Endothelial cell of umbilical vein (primary cell): ENCODE data around the gene DAGLB. TPM values are rescaled to one million over a fixed set of nuclear protein-coding genes. Genes with fewer than 3 reads are reported as not detected.

Source experiments
- BruUV-seq: library from RNA; stranded (reverse); fragments of 400-500 nt; replicated peaks from 2 replicates; lab custom pipeline; 2021; lab: Mats Ljungman, UMichigan
- CTCF ChIA-PET: fragments of 300-600, 350-600 bp; sonication (Branson Sonifier 250); formaldehyde crosslinking; loops from one replicate; lab custom pipeline; 2021; ENCODE audit warnings: antibody characterized with exemption, inconsistent platforms; lab: Charles Lee
- POLR2A ChIA-PET: fragments of 300-600, 350-600 bp; sonication (Branson Sonifier 250); formaldehyde crosslinking; loops from one replicate; lab custom pipeline; 2021; ENCODE audit warnings: antibody characterized with exemption, inconsistent platforms; lab: Charles Lee
- DNase-seq: peaks from one replicate; pipeline ENCODE4 v3.0.0-alpha.2; 2011; ENCODE audit warnings: low read depth, low spot score
- FAIRE-seq: peaks from 2 replicates; lab custom pipeline; 2011; peaks lifted over from hg19 to GRCh38; lab: Jason Lieb, UNC
- H2AFZ ChIP-seq: 2 replicates; pipeline ENCODE4 v1.6.0; 2012; ENCODE audit warnings: low read depth, low read length, control low read depth, inconsistent platforms
- H3K27ac ChIP-seq: 2 replicates; pipeline ENCODE4 v1.5.1; 2011; ENCODE audit warnings: low read depth, mild to moderate bottlenecking, control low read depth, low read length, moderate library complexity; ENCODE audit not compliant: insufficient read depth
- H3K27me3 ChIP-seq, 2 experiments: 2 replicates each; pipeline versions ENCODE4 v1.6.0 to v1.6.1; 2011; ENCODE audit warnings: low read length in 2 of 2, mixed read lengths in 1 of 2; ENCODE audit not compliant: control insufficient read depth in 2 of 2, insufficient read depth in 2 of 2
- H3K36me3 ChIP-seq, 2 experiments: 2 replicates in 1 of 2; 3 replicates in 1 of 2; pipeline ENCODE4 v1.5.1; 2011; ENCODE audit warnings: low read length in 2 of 2, mild to moderate bottlenecking in 1 of 2, moderate library complexity in 1 of 2; ENCODE audit not compliant: control insufficient read depth in 2 of 2, insufficient read depth in 2 of 2; ENCODE audit errors: extremely low read depth in 1 of 2
- H3K4me1 ChIP-seq: 3 replicates; pipeline ENCODE4 v1.5.1; 2011; ENCODE audit warnings: mild to moderate bottlenecking, low read length; ENCODE audit not compliant: control insufficient read depth, insufficient read depth; ENCODE audit errors: extremely low read depth
- H3K4me2 ChIP-seq: 2 replicates; pipeline ENCODE4 v1.6.1; 2011; ENCODE audit warnings: low read length, control low read depth, mixed read lengths; ENCODE audit not compliant: insufficient read depth
- H3K4me3 ChIP-seq, 3 experiments: fragments of 200-600 bp in 1 of 3; sonication (generic), shearing (Covaris generic) in 1 of 3; replicated peaks in 1 of 3; 2 replicates each; pipeline ENCODE4 v1.5.1; 2011 to 2016; ENCODE audit warnings: control low read depth in 3 of 3, low read length in 3 of 3, mild to moderate bottlenecking in 2 of 3, inconsistent platforms in 1 of 3, low read depth in 1 of 3, moderate library complexity in 1 of 3; ENCODE audit not compliant: insufficient read depth in 1 of 3
- H3K79me2 ChIP-seq: 2 replicates; pipeline ENCODE4 v1.6.0; 2012; ENCODE audit warnings: low read length, inconsistent platforms; ENCODE audit not compliant: control insufficient read depth, insufficient read depth
- H3K9ac ChIP-seq: replicated peaks from 2 replicates; pipeline ENCODE3; 2011; ENCODE audit warnings: low read length, control low read depth; ENCODE audit not compliant: insufficient read depth; ENCODE audit errors: extremely low read depth
- H3K9me1 ChIP-seq: replicated peaks from 3 replicates; pipeline ENCODE4 v1.6.0; 2011; ENCODE audit warnings: mild to moderate bottlenecking, low read length; ENCODE audit not compliant: control insufficient read depth, insufficient read depth; ENCODE audit errors: extremely low read depth
- H3K9me3 ChIP-seq: replicated peaks from 2 replicates; pipeline ENCODE4 v1.5.1; 2012; ENCODE audit warnings: low read length, inconsistent platforms; ENCODE audit not compliant: control insufficient read depth, insufficient read depth
- H4K20me1 ChIP-seq: replicated peaks from 2 replicates; pipeline ENCODE3; 2011; ENCODE audit warnings: mild to moderate bottlenecking, low read length; ENCODE audit not compliant: control insufficient read depth, insufficient read depth; ENCODE audit errors: extremely low read depth
- CTCF ChIP-seq, 2 donors: IDR thresholded peaks; 1 replicate in 1 of 2; 2 replicates in 1 of 2; pipeline ENCODE4 v1.5.1; 2011; ENCODE audit warnings: low read length in 2 of 2, mild to moderate bottlenecking in 2 of 2, moderate library complexity in 2 of 2, control low read depth in 1 of 2, inconsistent platforms in 1 of 2, low read depth in 1 of 2; ENCODE audit not compliant: insufficient read depth in 1 of 2; ENCODE audit errors: extremely low read depth in 1 of 2
- EZH2 ChIP-seq: IDR thresholded peaks from 2 replicates; pipeline ENCODE4 v1.6.1; 2012; ENCODE audit warnings: borderline replicate concordance, low read depth, mild to moderate bottlenecking, moderate library complexity, low read length, inconsistent platforms; ENCODE audit not compliant: severe bottlenecking
- FOS ChIP-seq: IDR thresholded peaks from 2 replicates; pipeline ENCODE4 v1.6.1; 2011; ENCODE audit warnings: mild to moderate bottlenecking, low read length, moderate library complexity, borderline replicate concordance; ENCODE audit not compliant: insufficient read depth
- JUN ChIP-seq: IDR thresholded peaks from 2 replicates; pipeline ENCODE4 v1.6.1; 2011; ENCODE audit warnings: borderline replicate concordance, low read depth; ENCODE audit not compliant: insufficient read length, insufficient read depth
- MAX ChIP-seq: IDR thresholded peaks from 2 replicates; pipeline ENCODE4 v1.6.1; 2011; ENCODE audit not compliant: insufficient read depth, insufficient read length
- MYC ChIP-seq: IDR thresholded peaks from one replicate; pipeline ENCODE4 v1.6.1; 2011; ENCODE audit warnings: mild to moderate bottlenecking, low read depth, low read length
- POLR2A ChIP-seq: IDR thresholded peaks from 2 replicates; pipeline ENCODE4 v1.6.1; 2012; ENCODE audit warnings: low read depth, mild to moderate bottlenecking, control low read depth, low read length
- dilution Hi-C: fragments of 300-500 bp; cut with MboI; formaldehyde crosslinking; loops from one replicate; pipeline ENCODE4 v1.15.0; 2019; ENCODE audit warnings: low sequenced_read_pairs; ENCODE audit not compliant: extremely low pct_ligation_motif_present
- intact Hi-C: fragments of 100-400 bp; cut with micrococcal nuclease; formaldehyde crosslinking; loops from one replicate; pipeline ENCODE4 v1.10.0; 2022
- polyA plus RNA-seq, 4 experiments: library from polyadenylated mRNA; depleted of rRNA in 3 of 4; stranded (reverse) in 3 of 4; unstranded in 1 of 4; fragments of >200 nt; gene quantifications; 2 replicates each; pipeline versions ENCODE4 v1.2.1 to v1.2.3, GENCODE V29; 2011 to 2012; ENCODE audit warnings: missing spikeins in 1 of 4
- total RNA-seq: library from RNA; stranded (reverse); gene quantifications from 2 replicates; pipeline ENCODE4 v1.2.3, GENCODE V29; 2021

The DAGLB gene
- total and polyA plus RNA-seq, 2 donors (not counting 3 experiments of a cell fraction or from before 2014, with no cell fraction given): 28.2 to 48.2 TPM

DNA sequence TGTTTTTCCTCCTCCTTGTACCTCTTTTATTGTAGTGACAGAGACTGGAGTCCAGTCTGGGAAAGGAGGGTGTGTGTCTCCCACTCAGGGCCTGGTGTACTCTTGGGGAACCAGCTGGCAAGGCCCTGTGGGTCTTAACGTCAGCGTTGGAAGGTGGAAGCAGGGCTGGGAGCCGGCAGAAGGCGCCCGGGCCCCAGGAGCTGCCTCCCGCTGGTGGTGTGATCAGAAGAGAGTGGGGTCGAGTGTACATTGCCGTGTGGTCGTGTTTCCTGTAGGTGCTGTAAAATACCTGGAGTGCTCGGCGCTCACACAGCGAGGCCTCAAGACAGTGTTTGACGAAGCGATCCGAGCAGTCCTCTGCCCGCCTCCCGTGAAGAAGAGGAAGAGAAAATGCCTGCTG lies 45.7 kb downstream of the DAGLB start:
- Histone ChIP-seq H3K9me1 (no peaks in the 10 kb centered on the region), H3K27ac (no peak overlapping the region), H3K9ac (no peak overlapping the region), H3K9me3 (no peaks in the 10 kb centered on the region), H3K36me3 (peaks cover 18 to 19% of the 10 kb centered on the region in 2 experiments), H3K4me2 (no peak overlapping the region), H3K27me3 (no peaks in the 10 kb centered on the region), H3K4me1 (no peaks in the 10 kb centered on the region), H4K20me1 (peaks cover 3% of the 10 kb centered on the region), H3K79me2 (peaks cover 57% of the 10 kb centered on the region), H2AFZ (no peak overlapping the region), H3K4me3 (no peak overlapping the region)
- no peak for FAIRE-seq
- CTCF ChIA-PET: no interaction called here
- DNase-seq: no peak
- intact Hi-C loops: no loop called here
- dilution Hi-C loops: no loop called here
- BruUV-seq: no TSS peak
- TF ChIP-seq MAX (no peak), POLR2A (no peak), CTCF (IDR thresholded peaks at IDR 0.05; ENCODE audit: extremely low read depth in 1 of 2, insufficient read depth in 1 of 2, low read depth in 1 of 2, low read length in 2 of 2) (no peak), MYC (no peak), EZH2 (no peak)
- POLR2A ChIA-PET: no interaction called here

GRCh38 chr7:6401536-6401935 lies 46.2 kb downstream of the DAGLB start:
- TF ChIP-seq FOS (no peak), JUN (no peak), EZH2 (no peak), MYC (no peak), MAX (no peak), POLR2A (no peak), CTCF (IDR thresholded peaks at IDR 0.05; ENCODE audit: extremely low read depth in 1 of 2, insufficient read depth in 1 of 2, low read depth in 1 of 2, low read length in 2 of 2) (no peak)
- Histone ChIP-seq H3K36me3 (peaks cover 18 to 19% of the 10 kb centered on the region in 2 experiments), H3K9ac (no peak overlapping the region), H3K27me3 (no peaks in the 10 kb centered on the region), H3K4me2 (no peak overlapping the region), H3K27ac (no peak overlapping the region), H3K9me1 (no peaks in the 10 kb centered on the region), H3K4me1 (no peaks in the 10 kb centered on the region), H4K20me1 (peaks cover 3% of the 10 kb centered on the region), H3K9me3 (no peaks in the 10 kb centered on the region), H2AFZ (no peak overlapping the region), H3K4me3 (no peak overlapping the region), H3K79me2 (peaks cover 60% of the 10 kb centered on the region)
- FAIRE-seq (no peak), DNase-seq (no peak)
- ChIA-PET CTCF (no interaction called here), POLR2A (no interaction called here)
- intact Hi-C loops: no loop called here
- dilution Hi-C loops: no loop called here
- BruUV-seq: no TSS peak
